Measurements from ENCODE around the gene SPAG9.

The SPAG9 gene

GRCh38 chr17:51060396-51060795 lies 60.3 kb downstream of the SPAG9 start:
- Histone ChIP-seq H3K27me3 (ENCODE audit: insufficient read depth, low read length, poor library complexity) (no peaks in the 10 kb centered on the region), H3K4me2 (ENCODE audit: insufficient read depth, low read length) (no peak overlapping the region), H2AFZ (ENCODE audit: low read depth, low read length) (no peak overlapping the region), H3K4me1 (ENCODE audit: insufficient read depth, low read length) (no peaks in the 10 kb centered on the region), H3K9me3 (ENCODE audit: insufficient read depth, low read length, severe bottlenecking) (no peaks in the 10 kb centered on the region), H3K36me3 (ENCODE audit: insufficient read depth, low read length) (peaks cover under 1% of the 10 kb centered on the region; the same call in 1 of the 2 replicates), H3K27ac (ENCODE audit: low read length) (no peak overlapping the region), H3K4me3 (ENCODE audit: low read depth in 1 of 2, low read length in 2 of 2) (no peak overlapping the region), H3K9ac (ENCODE audit: low read depth, low read length) (no peak overlapping the region), H4K20me1 (ENCODE audit: insufficient read depth, low read length) (0 out of 2 replicates have a peak, but pooled peaks cover 3% of the 10 kb centered on the region), H3K79me2 (ENCODE audit: insufficient read depth, low read length) (peaks cover 28% of the 10 kb centered on the region)
- DNase-seq (no peak), ATAC-seq (ENCODE audit: insufficient read depth, low read depth) (no peak)
- TF ChIP-seq EZH2 (IDR thresholded peaks at IDR 0.05; ENCODE audit: borderline replicate concordance, low read depth, low read length, severe bottlenecking) (no peak), CTCF (IDR thresholded peaks at IDR 0.05; ENCODE audit: borderline replicate concordance, extremely low read depth, low read length, poor library complexity, severe bottlenecking) (no peak)

GRCh38 chr17:51059781-51060180 lies 60.9 kb downstream of the SPAG9 start:
- DNase-seq = no peak
- TF ChIP-seq EZH2 (IDR thresholded peaks at IDR 0.05; ENCODE audit: borderline replicate concordance, low read depth, low read length, severe bottlenecking) (no peak), CTCF (IDR thresholded peaks at IDR 0.05; ENCODE audit: borderline replicate concordance, extremely low read depth, low read length, poor library complexity, severe bottlenecking) (no peak)
- Histone ChIP-seq H3K4me2 (ENCODE audit: insufficient read depth, low read length) (no peak overlapping the region), H3K4me3 (ENCODE audit: low read depth in 1 of 2, low read length in 2 of 2) (no peak overlapping the region), H3K36me3 (ENCODE audit: insufficient read depth, low read length) (no peaks in the 10 kb centered on the region), H3K4me1 (ENCODE audit: insufficient read depth, low read length) (no peaks in the 10 kb centered on the region), H2AFZ (ENCODE audit: low read depth, low read length) (no peak overlapping the region), H3K9me3 (ENCODE audit: insufficient read depth, low read length, severe bottlenecking) (no peaks in the 10 kb centered on the region), H3K79me2 (ENCODE audit: insufficient read depth, low read length) (peaks cover 32% of the 10 kb centered on the region), H4K20me1 (ENCODE audit: insufficient read depth, low read length) (0 out of 2 replicates have a peak, but pooled peaks cover 3% of the 10 kb centered on the region), H3K27ac (ENCODE audit: low read length) (no peak overlapping the region), H3K9ac (ENCODE audit: low read depth, low read length) (no peak overlapping the region), H3K27me3 (ENCODE audit: insufficient read depth, low read length, poor library complexity) (no peaks in the 10 kb centered on the region)
- ATAC-seq (ENCODE audit: insufficient read depth, low read depth) = no peak

GRCh38 chr17:51057534-51057933 lies 63.1 kb downstream of the SPAG9 start:
- no peak overlapping the region for H3K4me3 ChIP-seq (ENCODE audit: low read depth in 1 of 2, low read length in 2 of 2)
- 0 out of 2 replicates have a peak, but pooled peaks cover 3% of the 10 kb centered on the region for H4K20me1 ChIP-seq (ENCODE audit: insufficient read depth, low read length)
- TF ChIP-seq EZH2 (IDR thresholded peaks at IDR 0.05; ENCODE audit: borderline replicate concordance, low read depth, low read length, severe bottlenecking) (no peak), CTCF (IDR thresholded peaks at IDR 0.05; ENCODE audit: borderline replicate concordance, extremely low read depth, low read length, poor library complexity, severe bottlenecking) (no peak)
- no peaks in the 10 kb centered on the region for H3K4me1 ChIP-seq (ENCODE audit: insufficient read depth, low read length)
- DNase-seq (no peak), ATAC-seq (ENCODE audit: insufficient read depth, low read depth) (no peak)
- H3K4me2 ChIP-seq (ENCODE audit: insufficient read depth, low read length) = no peak overlapping the region
- no peak overlapping the region for H2AFZ ChIP-seq (ENCODE audit: low read depth, low read length)
- no peak overlapping the region for H3K27ac ChIP-seq (ENCODE audit: low read length)
- H3K79me2 ChIP-seq (ENCODE audit: insufficient read depth, low read length) = peaks cover 25% of the 10 kb centered on the region
- H3K36me3 ChIP-seq (ENCODE audit: insufficient read depth, low read length) = no peaks in the 10 kb centered on the region
- H3K27me3 ChIP-seq (ENCODE audit: insufficient read depth, low read length, poor library complexity) = no peaks in the 10 kb centered on the region
- H3K9me3 ChIP-seq (ENCODE audit: insufficient read depth, low read length, severe bottlenecking) = no peaks in the 10 kb centered on the region
- H3K9ac ChIP-seq (ENCODE audit: low read depth, low read length) = no peak overlapping the region

Measured in DND-41 (cell line).